Upper lobe of left lung (tissue), 6 donors: ENCODE measurements around the gene RTP4. TPM values are rescaled to one million over a fixed set of nuclear protein-coding genes. Genes with fewer than 3 reads are reported as not detected.

ENCODE experiments used
- ATAC-seq, 2 donors: fragments of 200-7000 bp; cut with Tn5 transposase; one replicate each; pipeline ENCODE4 v1.9.1; 2022; ENCODE audit warnings: mild to moderate bottlenecking in 2 of 2, moderate library complexity in 2 of 2; ENCODE audit not compliant: low FRiP score in 2 of 2
- DNase-seq, 2 donors: peaks; one replicate each; pipeline ENCODE4 v3.0.0-alpha.2; 2019 to 2020
- H3K27ac ChIP-seq, 4 donors: fragments of 200-600 bp; sonication (generic); one replicate each; pipeline ENCODE4 v1.5.1; 2016 to 2019
- H3K27me3 ChIP-seq, 4 donors: fragments of 200-600 bp; sonication (generic); one replicate each; pipeline ENCODE4 v1.5.1; 2017 to 2019
- H3K36me3 ChIP-seq, 4 donors: fragments of 200-600 bp; sonication (generic); one replicate each; pipeline ENCODE4 v1.5.1; 2016 to 2019
- H3K4me1 ChIP-seq, 4 donors: fragments of 200-600 bp; sonication (generic); one replicate each; pipeline ENCODE4 v1.5.1; 2018 to 2019
- H3K4me3 ChIP-seq, 4 donors: fragments of 200-600 bp; sonication (generic); one replicate each; pipeline ENCODE4 v1.5.1; 2017 to 2019; ENCODE audit warnings: mild to moderate bottlenecking in 2 of 4, moderate library complexity in 1 of 4
- H3K9me3 ChIP-seq, 4 donors: fragments of 200-600 bp; sonication (generic); one replicate each; pipeline ENCODE4 v1.5.1; 2018 to 2019
- CTCF ChIP-seq, 6 experiments: fragments of 450-650 bp in 4 of 6; fragments of 200-600 bp in 2 of 6; sonication (generic) in 2 of 6; IDR thresholded peaks; one replicate each; pipeline ENCODE4 v1.5.1; 2016 to 2019; ENCODE audit warnings: antibody characterized with exemption in 6 of 6
- EP300 ChIP-seq, 4 donors: sonication (generic); formaldehyde crosslinking; IDR thresholded peaks; one replicate each; pipeline ENCODE4 v1.5.1; 2017; ENCODE audit warnings: antibody characterized with exemption in 4 of 4, control low read depth in 2 of 4
- POLR2A ChIP-seq, 4 donors: fragments of 450-650 bp; IDR thresholded peaks; one replicate each; pipeline ENCODE4 v1.5.1; 2016 to 2017; ENCODE audit warnings: antibody characterized with exemption in 4 of 4, mild to moderate bottlenecking in 2 of 4
- POLR2AphosphoS5 ChIP-seq, 2 donors: sonication (generic); formaldehyde crosslinking; IDR thresholded peaks; one replicate each; pipeline ENCODE4 v1.5.1; 2017; ENCODE audit warnings: antibody characterized with exemption in 2 of 2
- WGBS, 2 donors: methylation state at CpG; one replicate each; pipeline ENCODE4 v1.1.5; 2017 to 2018; 5-methylcytosine and 5-hydroxymethylcytosine counted together
- total RNA-seq, 6 donors: library from RNA; depleted of rRNA in 4 of 6; stranded (reverse); fragments of >200 nt in 4 of 6; gene quantifications; one replicate each; pipeline versions ENCODE4 v1.1.0 to v1.2.1, GENCODE V29; 2016 to 2021
- donor health status: DM: no; HTN: no; CAD: no; lungs with moderate emphysema.
- donor health status: DM: no; HTN: yes; CAD: no; lungs with severe emphysema.

RTP4 gene
- total RNA-seq, 6 donors from 2014 or later: 0.89 to 7.3 (median 4.6) TPM

GRCh38 chr3:187322291-187322690, 45.9 kb upstream of the RTP4 start:
- Histone ChIP-seq H3K27ac (no peak overlapping the region), H3K27me3 (no peaks in the 10 kb centered on the region), H3K4me3 (no peak overlapping the region), H3K9me3 (no peaks in the 10 kb centered on the region), H3K36me3 (no peaks in the 10 kb centered on the region), H3K4me1 (peaks cover 5 to 10% (median 7%) of the 10 kb centered on the region in 4 donors)
- no peak for ATAC-seq
- DNase-seq: no peak
- TF ChIP-seq POLR2AphosphoS5 (IDR thresholded peaks at IDR 0.05): no peak
- TF ChIP-seq POLR2A (IDR thresholded peaks at IDR 0.05): no peak
- TF ChIP-seq CTCF (IDR thresholded peaks at IDR 0.05): no peak
- no peak for TF ChIP-seq EP300 (IDR thresholded peaks at IDR 0.05)
- 82 to 84% methylated on average over 7 of the region's 7 CpGs for WGBS, 2 donors

- WGBS, 2 donors: 68 to 89% methylated on average over 3 of the region's 3 CpGs
- Histone ChIP-seq H3K36me3 (no peaks in the 10 kb centered on the region), H3K27ac (no peak overlapping the region), H3K4me3 (no peak overlapping the region), H3K4me1 (peaks cover 5 to 10% (median 7%) of the 10 kb centered on the region in 4 donors), H3K9me3 (no peaks in the 10 kb centered on the region), H3K27me3 (no peaks in the 10 kb centered on the region)
- TF ChIP-seq EP300 (IDR thresholded peaks at IDR 0.05): no peak
- TF ChIP-seq POLR2AphosphoS5 (IDR thresholded peaks at IDR 0.05): no peak
- TF ChIP-seq POLR2A (IDR thresholded peaks at IDR 0.05): no peak
- TF ChIP-seq CTCF (IDR thresholded peaks at IDR 0.05): no peak
- ATAC-seq (no peak), DNase-seq (no peak)
Measured at GRCh38 chr3:187323091-187323490, 45.1 kb upstream of the RTP4 start.

- DNase-seq: no peak
- Histone ChIP-seq H3K4me1 (no peaks in the 10 kb centered on the region), H3K9me3 (no peaks in the 10 kb centered on the region), H3K4me3 (no peak overlapping the region), H3K36me3 (no peaks in the 10 kb centered on the region), H3K27me3 (no peaks in the 10 kb centered on the region), H3K27ac (no peak overlapping the region)
- ATAC-seq: no peak
- WGBS, 2 donors: 67 to 73% methylated on average over 5 of the region's 5 CpGs
- TF ChIP-seq POLR2AphosphoS5 (IDR thresholded peaks at IDR 0.05) (no peak), POLR2A (IDR thresholded peaks at IDR 0.05) (no peak), CTCF (IDR thresholded peaks at IDR 0.05) (no peak), EP300 (IDR thresholded peaks at IDR 0.05) (no peak)
Measured at GRCh38 chr3:187325632-187326031, 42.6 kb upstream of the RTP4 start.

GRCh38 chr3:187327845-187328244, 40.3 kb upstream of the RTP4 start:
- no peaks in the 10 kb centered on the region for H3K36me3 ChIP-seq
- no peak overlapping the region for H3K27ac ChIP-seq
- WGBS, 2 donors: 36 to 51% methylated on average over 2 of the region's 2 CpGs
- ATAC-seq (peak in 1 of 2 donors; percentile 43), DNase-seq (no peak)
- H3K4me3 ChIP-seq: no peak overlapping the region
- H3K27me3 ChIP-seq: no peaks in the 10 kb centered on the region
- H3K9me3 ChIP-seq: no peaks in the 10 kb centered on the region
- H3K4me1 ChIP-seq: no peaks in the 10 kb centered on the region
- TF ChIP-seq POLR2A (IDR thresholded peaks at IDR 0.05): no peak
- no peak for TF ChIP-seq POLR2AphosphoS5 (IDR thresholded peaks at IDR 0.05)
- no peak for TF ChIP-seq EP300 (IDR thresholded peaks at IDR 0.05)
- TF ChIP-seq CTCF (IDR thresholded peaks at IDR 0.05): no peak

GRCh38 chr3:187328691-187329090, 39.5 kb upstream of the RTP4 start:
- Histone ChIP-seq H3K27me3 (no peaks in the 10 kb centered on the region), H3K27ac (no peak overlapping the region), H3K9me3 (no peaks in the 10 kb centered on the region), H3K36me3 (no peaks in the 10 kb centered on the region), H3K4me1 (no peaks in the 10 kb centered on the region), H3K4me3 (no peak overlapping the region)
- WGBS, 2 donors: 87 to 91% methylated on average over 3 of the region's 3 CpGs
- ATAC-seq (no peak), DNase-seq (no peak)
- TF ChIP-seq CTCF (IDR thresholded peaks at IDR 0.05) (no peak), EP300 (IDR thresholded peaks at IDR 0.05) (no peak), POLR2AphosphoS5 (IDR thresholded peaks at IDR 0.05) (no peak), POLR2A (IDR thresholded peaks at IDR 0.05) (no peak)
